SK-N-MC (cell line): ENCODE measurements around the gene PACRGL.

Experiments
- EZH2 ChIP-seq: fragments of 200-600 bp; sonication (generic); IDR thresholded peaks from one replicate; pipeline ENCODE4 v1.6.1; 2017; ENCODE audit warnings: antibody characterized with exemption
- POLR2AphosphoS5 ChIP-seq: IDR thresholded peaks from 2 replicates; pipeline ENCODE4 v1.6.1; 2012; ENCODE audit warnings: mild to moderate bottlenecking, low read depth, low read length, borderline replicate concordance

DNA sequence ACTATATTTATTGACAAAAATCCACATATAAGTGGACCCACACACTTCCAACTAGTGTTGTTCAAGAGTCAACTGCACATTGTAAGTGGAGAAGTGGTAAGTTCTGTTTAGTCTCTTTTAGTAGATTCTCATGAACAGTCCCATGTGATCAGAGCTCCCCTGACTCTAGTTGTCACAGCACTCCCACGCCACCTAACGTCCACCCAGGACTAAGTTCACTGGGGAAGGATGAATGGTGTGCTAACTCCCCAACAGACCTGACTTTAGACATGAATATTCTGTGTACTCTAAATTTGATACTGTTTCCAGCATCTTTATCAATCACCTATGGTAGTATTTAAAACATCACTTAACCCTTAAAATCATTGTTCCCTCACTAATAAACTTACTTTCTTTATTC, 59.8 kb downstream of the PACRGL start:
- TF ChIP-seq EZH2 (no peak), POLR2AphosphoS5 (no peak)
